Neuronal stem cell (in vitro differentiated cells): ENCODE data around the gene C1orf21.

Experiments
- DNase-seq: peaks from one replicate; pipeline ENCODE4 v3.0.0-alpha.2; 2013; ENCODE audit warnings: low spot score
- H2AFZ ChIP-seq: one replicate; pipeline ENCODE4 v1.6.1; 2013; ENCODE audit warnings: mild to moderate bottlenecking, low read length, inconsistent platforms
- H2AK5ac ChIP-seq: 2 replicates; pipeline ENCODE4 v1.6.1; 2013; ENCODE audit warnings: low read depth, mild to moderate bottlenecking, inconsistent platforms, low read length, moderate library complexity, mixed read lengths
- H2BK120ac ChIP-seq: 2 replicates; pipeline ENCODE4 v1.6.1; 2013; ENCODE audit warnings: low read depth, mild to moderate bottlenecking, inconsistent platforms, low read length, moderate library complexity, mixed read lengths
- H2BK12ac ChIP-seq: one replicate; pipeline ENCODE4 v1.6.1; 2013; ENCODE audit warnings: low read length, inconsistent platforms
- H2BK15ac ChIP-seq: 2 replicates; pipeline ENCODE4 v1.6.1; 2013; ENCODE audit warnings: mild to moderate bottlenecking, low read length, inconsistent platforms, mixed read lengths
- H2BK5ac ChIP-seq: one replicate; pipeline ENCODE4 v1.6.1; 2013; ENCODE audit warnings: inconsistent platforms, mild to moderate bottlenecking, low read length, moderate library complexity
- H3K14ac ChIP-seq: one replicate; pipeline ENCODE4 v1.6.1; 2013; ENCODE audit warnings: low read length, inconsistent platforms
- H3K18ac ChIP-seq: 2 replicates; pipeline ENCODE4 v1.6.1; 2013; ENCODE audit warnings: low read length, inconsistent platforms
- H3K23ac ChIP-seq: 2 replicates; pipeline ENCODE4 v1.6.1; 2013; ENCODE audit warnings: low read depth, mild to moderate bottlenecking, mixed read lengths, low read length, inconsistent platforms; ENCODE audit not compliant: poor library complexity
- H3K27ac ChIP-seq: replicated peaks from 3 replicates; pipeline ENCODE4 v1.5.1; 2013; ENCODE audit warnings: low read length, inconsistent platforms
- H3K27me3 ChIP-seq, 3 experiments: 2 replicates each; pipeline ENCODE4 v1.6.1; 2013; ENCODE audit warnings: low read length in 3 of 3, mild to moderate bottlenecking in 2 of 3, inconsistent platforms in 1 of 3, low read depth in 1 of 3, mixed read lengths in 1 of 3, moderate library complexity in 1 of 3; ENCODE audit not compliant: control insufficient read depth in 3 of 3, insufficient read depth in 3 of 3
- H3K36me3 ChIP-seq, 2 donors: replicated peaks in 1 of 2; 2 replicates each; pipeline ENCODE4 v1.6.1; 2013; ENCODE audit warnings: low read length in 2 of 2; ENCODE audit not compliant: control insufficient read depth in 2 of 2, insufficient read depth in 2 of 2
- H3K4ac ChIP-seq: 2 replicates; pipeline ENCODE4 v1.6.1; 2013; ENCODE audit warnings: inconsistent platforms, mild to moderate bottlenecking, low read length, moderate library complexity
- H3K4me1 ChIP-seq, 2 donors: 1 replicate in 1 of 2; 2 replicates in 1 of 2; pipeline ENCODE4 v1.6.1; 2013; ENCODE audit warnings: low read length in 2 of 2, low read depth in 1 of 2; ENCODE audit not compliant: control insufficient read depth in 2 of 2, insufficient read depth in 1 of 2
- H3K4me2 ChIP-seq: one replicate; pipeline ENCODE4 v1.6.1; 2013; ENCODE audit warnings: mild to moderate bottlenecking, low read length, inconsistent platforms; ENCODE audit not compliant: insufficient read depth, poor library complexity, severe bottlenecking
- H3K4me3 ChIP-seq, 2 donors: 2 replicates each; pipeline ENCODE4 v1.5.1; 2013; ENCODE audit warnings: low read length in 2 of 2, mild to moderate bottlenecking in 2 of 2, inconsistent platforms in 1 of 2, moderate library complexity in 1 of 2
- H3K79me1 ChIP-seq: one replicate; pipeline ENCODE4 v1.6.1; 2013; ENCODE audit warnings: low read depth, mild to moderate bottlenecking, inconsistent platforms, low read length, moderate library complexity
- H3K9ac ChIP-seq: one replicate; pipeline ENCODE4 v1.6.1; 2013; ENCODE audit warnings: mild to moderate bottlenecking, low read depth, low read length, inconsistent platforms; ENCODE audit not compliant: poor library complexity
- H3K9me3 ChIP-seq, 2 donors: replicated peaks in 1 of 2; 2 replicates each; pipeline versions ENCODE3 to v1.6.1; 2013; ENCODE audit warnings: low read length in 2 of 2, mild to moderate bottlenecking in 2 of 2, inconsistent platforms in 1 of 2, low read depth in 1 of 2, mixed read lengths in 1 of 2, moderate library complexity in 1 of 2; ENCODE audit not compliant: control insufficient read depth in 2 of 2, insufficient read depth in 1 of 2
- H4K8ac ChIP-seq: one replicate; pipeline ENCODE4 v1.6.1; 2013; ENCODE audit warnings: low read depth, mild to moderate bottlenecking, inconsistent platforms, low read length, moderate library complexity
- H4K91ac ChIP-seq: one replicate; pipeline ENCODE4 v1.6.1; 2013; ENCODE audit warnings: low read length, low read depth, mild to moderate bottlenecking, inconsistent platforms; ENCODE audit not compliant: poor library complexity
- WGBS, 2 donors: extraction: QIAGEN DNeasy Blood & Tissue Kit; methylation state at CpG; one replicate each; pipeline ENCODE4 v1.1.7; 2013; ENCODE audit warnings: missing lambda C conversion rate in 2 of 2, mixed read lengths in 1 of 2; ENCODE audit not compliant: insufficient read length in 2 of 2, insufficient replicate concordance in 1 of 2; ENCODE audit errors: extremely low coverage in 2 of 2; 5-methylcytosine and 5-hydroxymethylcytosine counted together

Gene C1orf21

DNA sequence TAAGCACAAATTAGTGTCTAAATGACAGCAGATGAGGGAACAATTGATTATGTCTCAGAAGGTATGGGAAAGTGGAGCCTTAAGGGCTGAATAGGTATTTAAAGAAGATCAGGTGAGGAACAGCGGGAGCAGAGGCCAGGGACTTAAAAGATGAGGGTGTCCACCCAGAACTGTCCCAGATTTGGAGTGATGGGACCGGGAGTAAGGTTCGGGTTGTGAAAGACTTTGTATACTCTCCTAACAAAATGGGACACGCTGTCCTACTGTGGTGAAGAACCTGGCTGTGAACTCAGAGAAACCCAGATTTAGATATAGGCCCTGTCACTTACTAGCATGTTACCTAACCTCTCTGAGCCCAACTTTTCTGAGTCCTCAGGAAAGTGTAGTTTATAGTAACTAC lies 140.6 kb downstream of the C1orf21 start:
- Histone ChIP-seq H3K9me3 (peaks cover 0 to 3% of the 10 kb centered on the region in 2 donors), H2BK12ac (no peak overlapping the region), H3K36me3 (no peaks in the 10 kb centered on the region), H4K91ac (no peak overlapping the region), H2BK5ac (no peak overlapping the region), H3K4me1 (no peaks in the 10 kb centered on the region), H3K4ac (no peak overlapping the region), H3K27ac (no peak overlapping the region), H3K18ac (no peak overlapping the region), H2AK5ac (no peak overlapping the region), H4K8ac (no peak overlapping the region), H2BK120ac (no peak overlapping the region), H3K23ac (no peak overlapping the region), H2BK15ac (no peak overlapping the region), H2AFZ (no peak overlapping the region), H3K79me1 (no peaks in the 10 kb centered on the region), H3K14ac (no peak overlapping the region), H3K27me3 (no peaks in the 10 kb centered on the region), H3K4me2 (no peak overlapping the region), H3K9ac (no peak overlapping the region), H3K4me3 (no peak overlapping the region)
- WGBS, 2 donors = no CpG with 5 or more reads among the region's 4 CpGs
- no peak for DNase-seq

- no peak for DNase-seq
- Histone ChIP-seq H2BK12ac (no peak overlapping the region), H2BK120ac (no peak overlapping the region), H3K4me2 (no peak overlapping the region), H3K36me3 (no peaks in the 10 kb centered on the region), H3K23ac (no peak overlapping the region), H3K4me3 (no peak overlapping the region), H3K9me3 (no peaks in the 10 kb centered on the region), H2AK5ac (no peak overlapping the region), H2BK15ac (no peak overlapping the region), H3K27ac (no peak overlapping the region), H3K4ac (no peak overlapping the region), H4K8ac (no peak overlapping the region), H2BK5ac (no peak overlapping the region), H3K9ac (no peak overlapping the region), H3K4me1 (peaks cover 0 to 2% of the 10 kb centered on the region in 2 donors), H3K79me1 (no peaks in the 10 kb centered on the region), H4K91ac (no peak overlapping the region), H3K14ac (no peak overlapping the region), H3K18ac (no peak overlapping the region), H2AFZ (no peak overlapping the region), H3K27me3 (no peaks in the 10 kb centered on the region)
- WGBS, 2 donors = no CpG with 5 or more reads among the region's 2 CpGs
Observed at GRCh38 chr1:184530226-184530625, 143.4 kb downstream of the C1orf21 start.

DNA sequence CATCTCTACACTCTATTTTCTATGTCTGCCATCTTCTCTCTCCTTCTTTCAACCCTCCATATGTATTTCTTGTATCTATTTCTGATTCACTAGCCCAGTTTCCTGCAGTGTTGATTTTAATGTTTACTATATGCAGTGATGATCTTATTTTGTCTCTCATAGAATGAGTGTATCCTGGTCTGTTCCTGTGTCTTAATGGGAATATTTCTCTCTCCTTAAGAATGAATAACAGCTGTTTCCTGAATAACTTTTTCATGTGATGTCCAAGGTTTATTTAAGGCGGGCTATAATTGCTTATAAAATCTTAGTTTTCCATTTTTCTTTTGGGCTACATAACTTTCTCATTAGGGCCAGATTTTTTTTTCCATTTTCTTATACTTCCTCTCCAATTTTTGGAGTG lies 144.5 kb downstream of the C1orf21 start:
- H3K4me1 ChIP-seq = peaks cover 0 to 2% of the 10 kb centered on the region in 2 donors
- no peak overlapping the region for H2BK120ac ChIP-seq
- H3K4ac ChIP-seq = no peak overlapping the region
- no peak overlapping the region for H2AK5ac ChIP-seq
- H3K9me3 ChIP-seq = peaks cover 2 to 3% of the 10 kb centered on the region in 2 donors
- H3K4me3 ChIP-seq = no peak overlapping the region
- H3K18ac ChIP-seq = no peak overlapping the region
- no peaks in the 10 kb centered on the region for H3K27me3 ChIP-seq
- H3K4me2 ChIP-seq = no peak overlapping the region
- no peak overlapping the region for H2BK5ac ChIP-seq
- no peak overlapping the region for H3K9ac ChIP-seq
- no CpG with 5 or more reads among the region's 1 CpG for WGBS, 2 donors
- H4K91ac ChIP-seq = no peak overlapping the region
- H2BK15ac ChIP-seq = no peak overlapping the region
- no peak overlapping the region for H2AFZ ChIP-seq
- no peaks in the 10 kb centered on the region for H3K36me3 ChIP-seq
- no peaks in the 10 kb centered on the region for H3K79me1 ChIP-seq
- no peak overlapping the region for H3K23ac ChIP-seq
- no peak overlapping the region for H3K27ac ChIP-seq
- no peak overlapping the region for H2BK12ac ChIP-seq
- H4K8ac ChIP-seq = no peak overlapping the region
- DNase-seq = no peak
- no peak overlapping the region for H3K14ac ChIP-seq

DNA sequence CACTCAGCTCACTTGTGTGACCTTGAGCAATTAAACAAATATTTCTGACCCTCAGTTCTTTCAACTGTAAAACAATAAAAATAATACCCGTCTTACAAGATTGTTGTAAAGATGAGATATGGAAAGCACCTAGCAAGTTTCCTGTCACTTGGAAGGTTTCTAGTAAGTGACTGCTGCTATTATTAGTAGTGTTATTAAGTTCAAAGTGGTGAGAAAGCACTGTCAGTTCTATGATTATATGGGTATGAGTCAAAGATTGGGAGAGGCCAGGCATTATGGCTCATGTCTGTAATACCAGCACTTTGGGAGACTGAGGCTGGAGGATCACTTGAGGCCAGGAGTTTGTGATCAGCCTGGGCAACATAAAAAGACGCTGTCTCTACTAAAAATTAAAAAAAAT lies 145.4 kb downstream of the C1orf21 start:
- Histone ChIP-seq H3K23ac (no peak overlapping the region), H3K9me3 (peaks cover 4 to 6% of the 10 kb centered on the region in 2 donors), H2BK15ac (no peak overlapping the region), H3K4ac (no peak overlapping the region), H3K4me3 (no peak overlapping the region), H4K8ac (no peak overlapping the region), H2AK5ac (no peak overlapping the region), H3K27me3 (no peaks in the 10 kb centered on the region), H2AFZ (no peak overlapping the region), H2BK12ac (no peak overlapping the region), H3K36me3 (no peaks in the 10 kb centered on the region), H3K14ac (no peak overlapping the region), H2BK5ac (no peak overlapping the region), H3K9ac (no peak overlapping the region), H3K27ac (no peak overlapping the region), H4K91ac (no peak overlapping the region), H3K4me2 (no peak overlapping the region), H3K4me1 (peaks cover 0 to 2% of the 10 kb centered on the region in 2 donors), H3K79me1 (no peaks in the 10 kb centered on the region), H3K18ac (no peak overlapping the region), H2BK120ac (no peak overlapping the region)
- DNase-seq = no peak
- WGBS, 2 donors = no CpG with 5 or more reads among the region's 2 CpGs
